HG03060 (cell line): ENCODE measurements around the gene GRAMD1B.

ENCODE experiments used
- ATAC-seq: cut with Tn5 transposase; IDR thresholded peaks from one replicate; pipeline ENCODE4 v1.9.1; 2021; ENCODE audit warnings: low read depth, moderate number of reproducible peaks; ENCODE audit not compliant: unreplicated experiment

GRAMD1B gene

DNA sequence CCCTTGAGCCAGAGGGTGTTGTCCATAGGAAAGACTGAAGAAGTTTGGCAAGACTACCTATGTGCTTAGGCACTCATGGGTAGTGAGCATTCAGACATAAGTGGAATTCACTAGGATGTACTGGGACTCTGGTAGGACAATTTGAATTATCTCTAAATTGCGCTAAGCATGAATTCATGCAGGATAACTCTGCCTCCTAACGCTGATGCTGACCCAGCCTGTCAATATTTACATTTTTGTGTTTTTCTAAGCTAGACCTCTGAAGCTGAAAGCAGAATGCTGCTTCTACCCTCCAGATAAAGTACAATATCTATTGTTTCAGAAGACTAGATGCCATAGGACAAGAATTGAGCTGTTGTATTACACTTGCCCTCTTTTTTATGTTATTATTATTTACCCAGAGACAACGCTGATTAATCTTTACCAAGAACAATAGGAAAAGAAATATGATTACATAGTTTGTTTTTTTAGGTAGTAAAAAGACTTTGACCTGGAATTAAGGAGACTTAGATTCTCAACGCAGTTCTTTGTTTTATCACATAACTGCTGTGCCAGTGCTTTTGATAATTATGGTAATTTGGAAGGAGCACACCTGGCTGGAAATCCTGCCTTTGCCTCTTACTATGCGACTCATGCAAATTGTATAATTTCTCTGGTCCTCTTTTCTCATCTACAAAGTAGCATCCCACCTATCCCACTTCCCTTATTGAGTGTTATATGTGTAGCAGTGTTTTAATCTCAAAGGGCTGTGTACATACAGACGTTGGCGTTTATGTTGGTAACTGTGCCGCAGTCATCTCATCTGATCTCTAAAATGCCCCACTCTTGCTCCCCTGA lies 21.2 kb upstream of the GRAMD1B start:
- no peak for ATAC-seq

DNA sequence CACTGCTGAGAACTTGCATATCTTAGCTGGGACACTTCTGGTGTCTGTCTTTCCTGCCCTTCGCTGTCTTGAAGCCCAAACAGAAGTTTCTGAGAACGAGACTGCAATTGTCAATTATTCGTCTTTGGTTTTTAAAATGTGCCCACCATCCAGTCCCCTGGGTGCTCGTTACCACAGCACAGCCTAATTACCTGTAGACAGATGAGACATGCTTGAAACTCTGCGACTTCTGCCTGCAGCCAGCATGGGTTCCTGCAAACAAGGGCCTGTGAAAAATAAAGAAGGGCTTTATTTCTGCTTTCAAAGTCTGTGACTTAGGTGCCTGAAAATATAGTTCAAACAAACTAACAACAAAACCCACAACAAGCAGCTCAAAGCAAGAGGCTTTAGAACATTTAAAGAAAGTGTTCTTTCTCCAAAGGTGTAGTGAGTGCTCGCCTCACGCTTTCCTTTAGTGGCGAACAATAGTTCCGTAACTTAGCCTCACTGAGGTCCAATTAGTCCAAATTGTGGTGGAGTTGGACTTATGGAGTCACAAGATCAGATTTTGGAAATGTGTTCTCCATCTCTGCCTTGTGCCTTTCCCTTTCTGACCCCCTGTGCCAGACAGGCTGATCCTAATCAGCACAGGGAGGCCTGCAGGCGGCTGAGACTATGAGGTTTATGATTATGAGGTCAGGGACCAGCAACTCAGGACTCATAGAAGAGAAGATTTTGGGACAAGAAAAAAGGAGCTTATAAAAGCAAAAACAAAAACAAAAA lies 20.4 kb upstream of the GRAMD1B start:
- ATAC-seq = no peak

- no peak for ATAC-seq
Measured at GRCh38 chr11:123410218-123410549, 19.9 kb upstream of the GRAMD1B start.

GRCh38 chr11:123413636-123414035 lies 16.4 kb upstream of the GRAMD1B start:
- no peak for ATAC-seq

GRCh38 chr11:123416566-123416965 lies 13.5 kb upstream of the GRAMD1B start:
- ATAC-seq = no peak

DNA sequence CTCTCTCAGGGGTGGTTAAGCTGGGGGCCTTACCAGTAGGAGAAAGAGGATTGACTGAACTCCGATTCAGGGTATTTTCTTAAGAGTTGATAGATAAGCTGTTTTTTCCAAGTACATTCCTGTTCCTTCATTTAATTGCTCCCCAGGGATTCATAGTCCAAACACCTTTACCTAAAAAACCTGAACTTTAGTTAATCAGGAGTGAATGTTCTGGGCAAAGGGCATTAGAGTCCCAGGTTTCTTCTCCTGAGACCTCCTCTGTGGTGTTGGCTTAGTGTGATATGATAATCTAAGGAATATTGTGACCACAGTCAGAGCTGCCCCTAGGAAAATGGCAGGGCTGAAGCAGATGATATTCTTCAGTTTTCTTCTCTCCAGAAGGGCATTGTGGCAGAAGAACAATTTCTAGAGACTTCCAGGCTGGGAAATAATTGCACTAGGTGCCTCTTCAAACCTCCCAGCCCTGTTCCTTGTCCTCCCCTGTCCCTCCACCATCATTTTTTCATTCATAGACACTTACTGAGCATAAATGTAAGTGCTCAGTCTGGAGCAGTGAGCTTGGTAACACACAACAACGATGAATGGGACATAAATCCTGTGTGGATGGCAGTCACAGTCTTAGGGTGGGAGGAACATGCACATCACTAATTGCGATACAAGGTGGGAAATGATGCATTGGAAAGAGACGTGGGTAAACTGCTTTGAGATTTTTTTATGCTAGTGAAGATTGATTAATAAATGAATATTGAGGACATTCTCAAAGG lies 11.5 kb upstream of the GRAMD1B start:
- no peak for ATAC-seq

GRCh38 chr11:123419731-123420452 lies 10.2 kb upstream of the GRAMD1B start:
- ATAC-seq = no peak

- ATAC-seq = no peak
Measured at GRCh38 chr11:123421589-123421988, 8.5 kb upstream of the GRAMD1B start.

- ATAC-seq = no peak
Measured at GRCh38 chr11:123425367-123425766, 4.7 kb upstream of the GRAMD1B start.

DNA sequence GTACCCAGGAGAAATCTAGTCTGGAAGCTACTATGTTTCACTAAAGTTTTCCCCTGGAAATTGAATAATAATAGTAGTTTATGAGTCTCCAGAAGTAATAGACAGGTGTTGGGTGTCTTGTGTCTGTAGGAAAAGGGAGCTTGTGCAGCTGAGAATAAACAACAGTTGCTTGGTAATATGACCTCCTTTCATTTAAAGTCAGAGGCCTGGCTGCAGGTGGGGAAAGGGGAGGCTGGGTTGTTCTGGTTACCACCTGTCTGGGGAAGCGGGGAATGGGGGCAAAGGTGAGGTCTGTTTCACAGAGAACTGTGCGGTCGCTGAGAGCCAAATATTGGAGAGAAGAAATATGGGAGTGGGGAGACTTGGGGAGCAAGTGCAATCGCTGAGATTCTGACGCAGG lies 3.3 kb upstream of the GRAMD1B start:
- ATAC-seq = no peak

DNA sequence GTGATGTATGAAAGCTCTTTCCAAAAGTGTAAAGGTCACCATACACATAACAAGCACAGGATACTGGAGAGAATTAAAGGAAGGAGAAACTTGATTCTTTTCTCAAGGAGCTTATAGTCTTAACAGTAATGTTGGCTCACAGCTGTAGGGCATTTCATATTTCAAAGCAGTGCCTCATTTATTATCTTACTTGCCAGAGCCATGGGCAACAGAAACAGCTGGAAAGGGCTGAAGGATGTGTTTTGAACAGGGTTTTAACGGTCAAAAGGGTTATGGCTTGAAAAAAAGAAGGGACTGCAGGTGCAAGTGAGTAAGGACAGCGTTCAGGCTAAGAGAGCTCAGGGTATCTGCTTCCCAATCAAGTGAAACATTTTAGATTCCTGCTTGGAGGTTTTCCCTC lies 2.7 kb upstream of the GRAMD1B start:
- ATAC-seq = no peak

GRCh38 chr11:123428116-123428715 lies 1.9 kb upstream of the GRAMD1B start:
- no peak for ATAC-seq

GRCh38 chr11:123429336-123429735 lies 733 bp upstream of the GRAMD1B start:
- no peak for ATAC-seq

- ATAC-seq = no peak
Measured at GRCh38 chr11:123430721-123431497, 840 bp downstream of the GRAMD1B start.

DNA sequence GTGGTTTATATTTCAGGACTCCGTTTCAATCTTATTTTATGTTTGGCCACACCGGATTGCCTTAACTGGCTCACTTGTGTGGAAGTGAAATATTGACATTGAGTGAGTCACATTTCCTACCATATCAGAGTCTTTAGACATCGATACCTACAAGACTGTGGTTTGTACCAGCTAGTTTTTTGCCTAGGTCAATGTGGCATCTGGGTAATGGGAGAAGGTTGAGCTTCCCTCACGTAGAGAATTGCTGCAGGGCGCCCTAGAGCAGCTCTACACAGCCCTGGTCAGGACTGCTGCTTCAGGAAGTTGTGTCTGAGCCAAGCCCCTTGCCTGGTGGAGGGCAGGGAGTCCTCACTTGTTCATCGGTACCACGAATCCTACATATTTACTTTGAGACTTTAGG lies 1.6 kb downstream of the GRAMD1B start:
- no peak for ATAC-seq

DNA sequence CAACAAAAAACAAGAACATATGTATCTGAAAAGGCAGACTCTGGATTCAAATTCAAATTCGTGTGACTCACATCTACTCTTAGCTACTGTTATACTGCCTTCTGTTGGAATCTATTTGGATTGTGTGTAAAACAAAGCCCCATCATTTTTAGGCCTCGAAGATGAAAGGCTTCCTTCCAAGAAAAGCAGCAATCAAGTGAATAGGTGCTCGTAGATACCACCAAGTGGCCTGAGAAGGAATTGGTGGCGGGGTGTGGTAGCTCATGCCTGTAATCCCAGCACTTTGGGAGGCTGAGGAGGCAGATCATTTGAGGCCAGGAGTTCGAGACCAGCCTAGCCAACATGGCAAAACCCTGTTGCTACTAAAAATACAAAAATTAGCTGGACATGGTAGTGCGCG lies 4.2 kb downstream of the GRAMD1B start:
- ATAC-seq = no peak

DNA sequence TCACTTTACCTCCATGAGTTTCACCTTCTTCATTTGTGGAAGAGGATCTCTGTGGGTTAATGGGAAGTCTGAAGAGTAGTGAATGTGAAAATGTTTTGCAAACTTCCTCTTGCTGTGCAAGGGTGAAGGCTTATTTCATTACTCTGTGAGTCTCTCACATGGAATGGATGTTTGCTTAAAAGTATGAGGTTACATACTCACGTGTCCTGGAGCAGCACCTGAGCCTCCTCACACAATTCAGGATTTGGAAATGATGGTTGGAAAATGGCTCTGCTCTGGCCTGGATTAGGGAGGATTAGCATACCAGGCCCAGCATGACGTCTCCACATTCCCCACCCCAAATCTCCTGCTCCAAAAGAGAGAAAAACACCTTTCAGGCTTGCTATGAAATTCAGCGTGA lies 4.8 kb downstream of the GRAMD1B start:
- ATAC-seq = no peak

GRCh38 chr11:123437236-123437979 lies 7.3 kb downstream of the GRAMD1B start:
- ATAC-seq = no peak

GRCh38 chr11:123438131-123438627 lies 8.1 kb downstream of the GRAMD1B start:
- no peak for ATAC-seq
